AG04449 (cell line): Measurements from ENCODE around the gene HSD17B4.
"Not testable (repeated sequence)": the region's sequence is repeated elsewhere in the genome, so short reads cannot be mapped to it uniquely, and the experiment has no call there.

Experiments
- CTCF ChIA-PET: fragments of 350-600 bp; formaldehyde crosslinking; extraction: SDS; loops from one replicate; lab custom pipeline; 2021; ENCODE audit warnings: antibody characterized with exemption; lab: Yijun Ruan, JAX
- POLR2A ChIA-PET: fragments of 400-600, 350-600 bp; formaldehyde crosslinking; extraction: SDS; loops from one replicate; lab custom pipeline; 2020; ENCODE audit warnings: antibody characterized with exemption, inconsistent platforms; lab: Yijun Ruan, JAX
- DNase-seq: peaks from one replicate; pipeline ENCODE4 v3.0.0-alpha.2; 2010; ENCODE audit warnings: low read depth, low spot score
- H3K4me3 ChIP-seq: 2 replicates; pipeline ENCODE4 v1.5.1; 2011; ENCODE audit warnings: low read depth, mild to moderate bottlenecking, control low read depth, low read length
- TF ChIP-seq, protein P1 (sequence below): IDR thresholded peaks from one replicate; pipeline ENCODE4 v1.5.1; 2011; ENCODE audit warnings: mild to moderate bottlenecking, moderate library complexity, low read length, control low read depth, inconsistent platforms; ENCODE audit not compliant: insufficient read depth; ENCODE audit errors: missing control alignments

Gene HSD17B4

GRCh38 chr5:119468286-119468685 lies 16.0 kb downstream of the HSD17B4 start:
- TF ChIP-seq, protein P1, sequence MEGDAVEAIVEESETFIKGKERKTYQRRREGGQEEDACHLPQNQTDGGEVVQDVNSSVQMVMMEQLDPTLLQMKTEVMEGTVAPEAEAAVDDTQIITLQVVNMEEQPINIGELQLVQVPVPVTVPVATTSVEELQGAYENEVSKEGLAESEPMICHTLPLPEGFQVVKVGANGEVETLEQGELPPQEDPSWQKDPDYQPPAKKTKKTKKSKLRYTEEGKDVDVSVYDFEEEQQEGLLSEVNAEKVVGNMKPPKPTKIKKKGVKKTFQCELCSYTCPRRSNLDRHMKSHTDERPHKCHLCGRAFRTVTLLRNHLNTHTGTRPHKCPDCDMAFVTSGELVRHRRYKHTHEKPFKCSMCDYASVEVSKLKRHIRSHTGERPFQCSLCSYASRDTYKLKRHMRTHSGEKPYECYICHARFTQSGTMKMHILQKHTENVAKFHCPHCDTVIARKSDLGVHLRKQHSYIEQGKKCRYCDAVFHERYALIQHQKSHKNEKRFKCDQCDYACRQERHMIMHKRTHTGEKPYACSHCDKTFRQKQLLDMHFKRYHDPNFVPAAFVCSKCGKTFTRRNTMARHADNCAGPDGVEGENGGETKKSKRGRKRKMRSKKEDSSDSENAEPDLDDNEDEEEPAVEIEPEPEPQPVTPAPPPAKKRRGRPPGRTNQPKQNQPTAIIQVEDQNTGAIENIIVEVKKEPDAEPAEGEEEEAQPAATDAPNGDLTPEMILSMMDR = no peak
- no peak overlapping the region for H3K4me3 ChIP-seq
- ChIA-PET CTCF (no interaction called here), POLR2A (no interaction called here)
- no peak for DNase-seq

- CTCF ChIA-PET = interaction anchor here (0.6 to 2.5 kb wide), 7 partner anchors 9 to 1334 kb away, joined by 3 to 7 read pairs (median 4); no protein-coding TSS in a partner anchor
- no peak overlapping the region for H3K4me3 ChIP-seq
- no peak for DNase-seq
- POLR2A ChIA-PET = no interaction called here
- TF ChIP-seq, protein P1 = no peak
These were observed 17.9 kb downstream of the HSD17B4 start for GRCh38 chr5:119470105-119470763.

DNA sequence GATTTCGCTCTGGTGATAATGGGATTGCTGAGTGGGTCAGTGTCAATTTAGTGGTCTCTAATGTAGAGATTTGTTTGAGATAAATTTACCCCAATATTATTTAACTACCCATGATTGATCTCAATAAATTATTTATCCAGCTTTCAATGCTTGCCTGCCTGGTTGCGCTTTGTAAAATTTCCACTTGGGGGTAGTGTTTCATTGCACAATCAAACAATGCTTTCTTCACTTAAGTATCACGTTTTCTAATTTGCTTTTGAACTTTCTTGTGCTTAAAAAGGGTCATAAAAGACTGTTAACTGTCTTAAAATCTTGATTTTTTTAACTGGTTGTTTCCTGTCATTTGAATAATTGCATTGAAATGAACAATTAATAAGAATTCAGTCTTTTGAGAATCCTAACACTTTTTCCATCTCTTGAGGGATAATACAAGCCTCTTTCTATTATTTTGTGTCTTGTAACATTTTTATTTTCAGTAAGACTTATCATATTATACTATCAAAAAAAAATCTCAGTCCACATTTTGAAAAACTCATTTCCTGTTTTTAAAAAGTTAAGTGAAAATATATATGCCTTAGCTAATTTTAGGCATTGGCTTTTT lies 18.7 kb downstream of the HSD17B4 start:
- no peak for DNase-seq
- CTCF ChIA-PET = interaction anchor here (0.7 to 2.5 kb wide), 8 partner anchors 9 to 1333 kb away, joined by 3 to 7 read pairs (median 4); no protein-coding TSS in a partner anchor
- TF ChIP-seq, protein P1 = peak; percentile 50
- H3K4me3 ChIP-seq = no peak overlapping the region
- POLR2A ChIA-PET = no interaction called here

GRCh38 chr5:119473241-119473640 lies 20.9 kb downstream of the HSD17B4 start:
- no peak for DNase-seq
- no peak overlapping the region for H3K4me3 ChIP-seq
- TF ChIP-seq, protein P1 = no peak
- CTCF ChIA-PET = no interaction called here
- POLR2A ChIA-PET = no interaction called here

DNA sequence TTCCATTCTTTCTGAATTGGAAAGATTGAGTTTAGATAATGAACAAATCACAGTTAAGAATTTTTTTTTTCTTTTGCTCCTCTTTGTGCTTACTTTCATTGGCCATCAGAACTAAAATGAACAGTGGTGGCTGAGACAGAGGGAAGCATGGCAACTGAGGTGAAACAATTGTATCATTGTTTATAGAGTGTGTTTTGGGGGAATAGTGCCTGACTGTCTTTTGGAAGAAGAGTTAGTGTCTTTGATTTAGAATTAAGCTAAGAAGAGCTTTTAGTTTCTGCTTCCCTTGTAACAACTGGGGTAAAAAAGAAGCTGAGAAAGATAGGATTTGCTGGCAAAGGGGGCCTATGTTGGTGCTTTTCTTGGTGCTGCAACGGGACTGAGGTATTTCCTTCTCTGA lies 24.0 kb downstream of the HSD17B4 start:
- POLR2A ChIA-PET = no interaction called here
- CTCF ChIA-PET = no interaction called here
- H3K4me3 ChIP-seq = no peak overlapping the region
- TF ChIP-seq, protein P1 = no peak
- no peak for DNase-seq

DNA sequence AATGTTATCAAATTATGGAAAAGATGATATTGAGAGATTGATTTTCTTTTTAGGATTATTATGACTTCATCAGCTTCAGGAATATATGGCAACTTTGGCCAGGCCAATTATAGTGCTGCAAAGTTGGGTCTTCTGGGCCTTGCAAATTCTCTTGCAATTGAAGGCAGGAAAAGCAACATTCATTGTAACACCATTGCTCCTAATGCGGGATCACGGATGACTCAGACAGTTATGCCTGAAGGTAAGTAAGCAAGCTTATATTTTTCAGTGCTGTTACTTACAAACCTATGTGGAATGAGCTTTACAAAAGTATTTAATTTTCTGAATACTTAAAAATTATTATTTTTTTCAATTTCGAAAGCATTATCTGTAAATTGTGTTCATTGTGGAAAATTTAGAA lies 26.5 kb downstream of the HSD17B4 start:
- no peak for DNase-seq
- CTCF ChIA-PET = interaction anchor here (1.1 kb wide), 1 partner anchor 490 kb away, joined by 3 read pairs; the partner anchor contains the start of gene DTWD2

DNA sequence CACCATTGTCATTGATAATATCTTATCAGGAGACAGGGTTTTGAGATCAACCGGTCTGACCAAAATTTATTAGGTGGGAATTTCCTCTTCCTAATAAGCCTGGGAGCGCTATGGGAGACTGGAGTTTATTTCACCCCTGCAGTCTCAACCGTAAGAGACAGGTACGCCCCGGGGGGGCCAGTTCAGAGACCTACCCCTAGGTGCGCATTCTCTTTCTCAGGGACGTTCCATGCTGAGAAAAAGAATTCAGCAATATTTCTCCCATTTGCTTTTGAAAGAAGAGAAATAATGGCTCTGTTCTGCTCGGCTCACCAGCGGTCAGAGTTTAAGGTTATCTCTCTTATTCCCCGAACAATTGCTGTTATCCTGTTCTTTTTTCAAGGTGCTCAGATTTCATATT lies 28.3 kb downstream of the HSD17B4 start:
- CTCF ChIA-PET, H3K4me3 ChIP-seq, DNase-seq, POLR2A ChIA-PET: not testable (repeated sequence)

More for the DNA sequence above, 26.5 kb downstream of the HSD17B4 start:
- TF ChIP-seq, protein P1 = no peak
- no peak overlapping the region for H3K4me3 ChIP-seq
- POLR2A ChIA-PET = no interaction called here
